Measurements from ENCODE around the gene DNAH10.

DNA sequence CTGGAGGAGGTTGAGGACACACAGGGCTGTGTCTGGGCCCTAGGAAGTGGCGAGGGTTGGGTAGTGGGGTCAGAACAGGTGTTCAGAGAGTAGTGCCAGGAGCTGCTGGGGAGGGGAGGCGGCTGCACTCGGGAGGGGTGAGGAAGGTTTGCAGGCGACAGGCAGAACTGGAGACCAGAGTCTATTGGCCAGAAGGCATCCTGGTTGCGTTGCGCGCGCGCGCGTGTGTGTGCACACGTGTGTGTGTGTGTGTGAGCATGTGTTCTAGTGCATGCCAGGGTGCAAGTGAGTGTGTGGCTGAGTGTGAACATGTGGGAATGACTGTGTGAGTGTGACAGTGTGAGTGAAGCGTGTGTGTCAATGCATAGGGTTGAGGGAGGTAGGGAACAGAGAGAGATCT, 124.2 kb downstream of the DNAH10 start:
- TF ChIP-seq FOXP1 (CRISPR knock-in tag; IDR thresholded peaks at IDR 0.05; ENCODE audit: borderline replicate concordance) (no peak), CREM (CRISPR knock-in tag; IDR thresholded peaks at IDR 0.05) (no peak), SP1 (CRISPR knock-in tag; conservative IDR thresholded peaks at IDR 0.05) (no peak), ETV6 (CRISPR knock-in tag; IDR thresholded peaks at IDR 0.05) (no peak), TEAD4 (CRISPR knock-in tag; IDR thresholded peaks at IDR 0.05) (no peak)
- TF ChIP-seq, protein P1, sequence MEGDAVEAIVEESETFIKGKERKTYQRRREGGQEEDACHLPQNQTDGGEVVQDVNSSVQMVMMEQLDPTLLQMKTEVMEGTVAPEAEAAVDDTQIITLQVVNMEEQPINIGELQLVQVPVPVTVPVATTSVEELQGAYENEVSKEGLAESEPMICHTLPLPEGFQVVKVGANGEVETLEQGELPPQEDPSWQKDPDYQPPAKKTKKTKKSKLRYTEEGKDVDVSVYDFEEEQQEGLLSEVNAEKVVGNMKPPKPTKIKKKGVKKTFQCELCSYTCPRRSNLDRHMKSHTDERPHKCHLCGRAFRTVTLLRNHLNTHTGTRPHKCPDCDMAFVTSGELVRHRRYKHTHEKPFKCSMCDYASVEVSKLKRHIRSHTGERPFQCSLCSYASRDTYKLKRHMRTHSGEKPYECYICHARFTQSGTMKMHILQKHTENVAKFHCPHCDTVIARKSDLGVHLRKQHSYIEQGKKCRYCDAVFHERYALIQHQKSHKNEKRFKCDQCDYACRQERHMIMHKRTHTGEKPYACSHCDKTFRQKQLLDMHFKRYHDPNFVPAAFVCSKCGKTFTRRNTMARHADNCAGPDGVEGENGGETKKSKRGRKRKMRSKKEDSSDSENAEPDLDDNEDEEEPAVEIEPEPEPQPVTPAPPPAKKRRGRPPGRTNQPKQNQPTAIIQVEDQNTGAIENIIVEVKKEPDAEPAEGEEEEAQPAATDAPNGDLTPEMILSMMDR (IDR thresholded peaks at IDR 0.05), result no peak
- TF ChIP-seq, protein P2, sequence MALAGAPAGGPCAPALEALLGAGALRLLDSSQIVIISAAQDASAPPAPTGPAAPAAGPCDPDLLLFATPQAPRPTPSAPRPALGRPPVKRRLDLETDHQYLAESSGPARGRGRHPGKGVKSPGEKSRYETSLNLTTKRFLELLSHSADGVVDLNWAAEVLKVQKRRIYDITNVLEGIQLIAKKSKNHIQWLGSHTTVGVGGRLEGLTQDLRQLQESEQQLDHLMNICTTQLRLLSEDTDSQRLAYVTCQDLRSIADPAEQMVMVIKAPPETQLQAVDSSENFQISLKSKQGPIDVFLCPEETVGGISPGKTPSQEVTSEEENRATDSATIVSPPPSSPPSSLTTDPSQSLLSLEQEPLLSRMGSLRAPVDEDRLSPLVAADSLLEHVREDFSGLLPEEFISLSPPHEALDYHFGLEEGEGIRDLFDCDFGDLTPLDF (CRISPR knock-in tag; IDR thresholded peaks at IDR 0.05), result no peak
- TF ChIP-seq, protein P3, sequence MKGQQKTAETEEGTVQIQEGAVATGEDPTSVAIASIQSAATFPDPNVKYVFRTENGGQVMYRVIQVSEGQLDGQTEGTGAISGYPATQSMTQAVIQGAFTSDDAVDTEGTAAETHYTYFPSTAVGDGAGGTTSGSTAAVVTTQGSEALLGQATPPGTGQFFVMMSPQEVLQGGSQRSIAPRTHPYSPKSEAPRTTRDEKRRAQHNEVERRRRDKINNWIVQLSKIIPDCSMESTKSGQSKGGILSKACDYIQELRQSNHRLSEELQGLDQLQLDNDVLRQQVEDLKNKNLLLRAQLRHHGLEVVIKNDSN (CRISPR knock-in tag; IDR thresholded peaks at IDR 0.05), result no peak
